ENCODE data around the gene TOP2B.

The TOP2B gene

DNA sequence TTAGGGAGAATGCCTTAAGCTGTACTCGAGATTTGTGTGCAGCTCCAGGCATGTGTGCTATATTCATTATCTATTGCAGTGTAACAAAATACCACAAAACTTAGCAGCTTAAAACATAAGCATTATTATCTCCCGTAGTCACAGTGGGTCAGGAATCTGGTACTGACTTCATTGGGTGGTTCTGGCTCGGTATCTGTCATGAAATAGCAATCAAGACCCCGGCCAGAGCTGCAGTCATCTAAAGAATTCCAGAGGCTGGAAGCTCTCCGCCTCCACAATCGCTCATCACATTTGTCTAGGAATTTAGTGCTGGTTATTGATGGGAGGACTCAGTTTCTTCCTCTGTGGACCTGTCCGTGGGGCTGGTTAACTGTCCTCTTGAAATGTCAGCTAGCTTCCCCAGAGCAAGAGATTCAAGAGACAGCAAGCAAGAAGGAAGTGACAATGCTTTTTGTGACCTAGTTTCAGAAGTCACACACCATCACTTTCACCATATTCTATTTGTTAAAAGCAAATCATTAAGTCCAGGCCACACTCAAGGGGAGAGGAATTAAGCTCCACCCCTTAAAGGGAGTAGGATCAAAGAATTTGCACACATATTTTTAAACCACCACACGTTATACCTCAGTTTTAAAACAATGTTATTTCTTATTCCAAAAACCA is 76.1 kb downstream of the TOP2B start:
- H3K4me3 ChIP-seq (ENCODE audit: low read length), result no peak overlapping the region
- TF ChIP-seq CTCF (conservative IDR thresholded peaks at IDR 0.05; ENCODE audit: low read length), result no peak
- no peak for DNase-seq (ENCODE audit: low read depth)

- DNase-seq (ENCODE audit: low read depth), result no peak
- H3K4me3 ChIP-seq (ENCODE audit: low read length), result no peak overlapping the region
- TF ChIP-seq CTCF (conservative IDR thresholded peaks at IDR 0.05; ENCODE audit: low read length), result no peak
These were observed 76.7 kb downstream of the TOP2B start for GRCh38 chr3:25587975-25588374.

DNA sequence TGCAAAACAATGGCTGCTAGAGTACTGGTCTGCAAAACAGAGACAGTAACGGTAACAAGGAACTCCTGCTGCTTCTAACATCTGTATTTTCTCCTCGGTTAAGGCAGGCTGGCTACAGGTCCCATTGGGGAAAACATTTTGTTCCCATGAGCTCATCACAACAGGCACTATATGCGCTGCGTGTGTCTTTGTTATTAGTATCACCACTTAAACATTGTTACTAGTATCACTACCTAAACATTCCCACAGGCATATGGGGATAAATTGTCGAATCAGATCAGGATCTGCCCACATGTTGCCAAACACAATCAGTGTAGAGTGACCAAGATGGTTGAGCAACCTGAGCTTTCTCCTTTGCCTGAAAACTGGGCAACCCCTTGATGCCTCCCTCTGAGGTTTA is 77.2 kb downstream of the TOP2B start:
- TF ChIP-seq CTCF (conservative IDR thresholded peaks at IDR 0.05; ENCODE audit: low read length), result no peak
- no peak overlapping the region for H3K4me3 ChIP-seq (ENCODE audit: low read length)
- DNase-seq (ENCODE audit: low read depth), result no peak

DNA sequence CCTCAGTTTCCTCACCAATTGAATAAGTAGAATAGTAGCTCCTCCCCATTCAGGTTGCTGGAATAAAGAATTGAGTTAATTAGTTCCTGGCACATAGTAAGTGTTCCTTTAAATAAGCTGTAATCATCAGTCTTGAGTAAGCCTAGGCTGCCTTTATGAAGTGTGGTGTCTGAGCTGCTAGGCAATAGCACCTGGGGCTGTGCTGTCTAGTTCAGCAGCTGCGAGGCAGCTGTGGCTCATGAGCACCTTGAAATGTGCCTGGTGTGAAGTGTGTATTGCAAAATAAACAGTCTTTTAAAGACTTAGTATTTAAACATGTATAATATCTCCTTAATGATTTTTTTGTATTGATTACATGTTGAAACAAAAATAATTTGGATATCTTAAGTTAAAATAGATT is 77.6 kb downstream of the TOP2B start:
- DNase-seq (ENCODE audit: low read depth), result no peak
- H3K4me3 ChIP-seq (ENCODE audit: low read length), result no peak overlapping the region
- no peak for TF ChIP-seq CTCF (conservative IDR thresholded peaks at IDR 0.05; ENCODE audit: low read length)

DNA sequence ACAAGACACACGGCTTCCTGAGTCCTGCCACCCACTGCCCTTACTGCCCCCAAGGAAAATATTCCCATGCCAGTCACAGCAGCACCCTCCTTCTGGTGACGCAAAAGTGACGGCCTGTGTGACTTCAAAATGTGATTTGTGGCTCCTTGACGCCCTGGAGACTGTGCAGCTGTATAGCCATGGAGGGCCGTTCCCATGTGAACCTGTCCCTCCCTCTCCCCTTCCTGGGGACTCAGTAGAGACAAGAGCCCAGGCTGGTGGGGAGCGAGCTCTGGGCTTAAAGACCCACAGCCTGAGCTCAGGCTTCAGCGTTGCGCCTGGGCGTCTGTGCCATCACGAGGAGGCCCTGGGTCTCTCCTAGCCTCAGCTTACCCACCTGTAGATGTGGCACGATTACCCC is 78.2 kb downstream of the TOP2B start:
- no peak for DNase-seq (ENCODE audit: low read depth)
- no peak for TF ChIP-seq CTCF (conservative IDR thresholded peaks at IDR 0.05; ENCODE audit: low read length)
- H3K4me3 ChIP-seq (ENCODE audit: low read length), result no peak overlapping the region

DNA sequence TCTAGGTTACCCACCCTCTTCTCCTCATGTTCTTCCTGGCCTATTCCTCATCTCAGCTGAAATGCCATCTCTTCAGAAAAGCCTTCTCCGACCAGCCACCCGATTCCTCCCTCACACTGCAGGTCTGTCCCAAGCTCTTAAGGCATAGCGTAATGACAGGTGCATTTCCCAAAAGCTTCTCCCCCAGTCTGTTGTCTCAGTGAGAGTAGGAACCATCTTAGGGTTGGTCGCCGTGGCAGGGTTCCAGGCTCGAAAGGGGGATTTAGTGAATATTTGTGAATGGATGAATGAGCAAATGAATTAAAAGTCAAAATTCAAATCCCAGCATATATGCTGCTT is 78.6 kb downstream of the TOP2B start:
- no peak for DNase-seq (ENCODE audit: low read depth)
- no peak overlapping the region for H3K4me3 ChIP-seq (ENCODE audit: low read length)
- no peak for TF ChIP-seq CTCF (conservative IDR thresholded peaks at IDR 0.05; ENCODE audit: low read length)

- TF ChIP-seq CTCF (conservative IDR thresholded peaks at IDR 0.05; ENCODE audit: low read length), result no peak
- no peak for DNase-seq (ENCODE audit: low read depth)
- no peak overlapping the region for H3K4me3 ChIP-seq (ENCODE audit: low read length)
These were observed 79.1 kb downstream of the TOP2B start for GRCh38 chr3:25585361-25586166.
